HG02623 (cell line): ENCODE results near the gene ATG5.
"Not testable (repeated sequence)": the region's sequence is repeated elsewhere in the genome, so short reads cannot be mapped to it uniquely, and the experiment has no call there.

ENCODE experiments used
- ATAC-seq: cut with Tn5 transposase; IDR thresholded peaks from one replicate; pipeline ENCODE4 v1.9.1; 2021; ENCODE audit warnings: moderate library complexity; ENCODE audit not compliant: unreplicated experiment

Gene ATG5

GRCh38 chr6:106160189-106160588, 165.4 kb downstream of the ATG5 start:
- no peak for ATAC-seq

- no peak for ATAC-seq
Observed at GRCh38 chr6:106159531-106159940, 166.0 kb downstream of the ATG5 start.

DNA sequence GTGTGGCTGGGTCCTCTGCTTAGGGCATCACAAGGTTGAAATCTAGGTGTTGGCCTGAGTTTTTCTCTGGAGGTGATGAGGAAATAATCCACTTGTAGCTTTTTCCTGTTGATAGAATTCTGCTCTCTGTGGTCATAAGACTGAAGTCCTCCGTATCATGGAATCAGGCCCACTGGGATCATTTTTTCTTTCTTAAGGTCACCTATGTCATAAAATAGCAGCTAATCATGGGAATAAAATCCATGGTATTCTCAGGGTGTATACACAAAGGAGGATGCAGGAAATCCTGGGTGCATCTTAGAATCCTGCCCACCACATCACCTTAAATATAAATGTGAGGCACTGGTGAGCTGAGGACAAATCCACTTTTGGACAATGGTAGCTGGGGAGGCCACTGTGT, 166.7 kb downstream of the ATG5 start:
- ATAC-seq, result no peak

DNA sequence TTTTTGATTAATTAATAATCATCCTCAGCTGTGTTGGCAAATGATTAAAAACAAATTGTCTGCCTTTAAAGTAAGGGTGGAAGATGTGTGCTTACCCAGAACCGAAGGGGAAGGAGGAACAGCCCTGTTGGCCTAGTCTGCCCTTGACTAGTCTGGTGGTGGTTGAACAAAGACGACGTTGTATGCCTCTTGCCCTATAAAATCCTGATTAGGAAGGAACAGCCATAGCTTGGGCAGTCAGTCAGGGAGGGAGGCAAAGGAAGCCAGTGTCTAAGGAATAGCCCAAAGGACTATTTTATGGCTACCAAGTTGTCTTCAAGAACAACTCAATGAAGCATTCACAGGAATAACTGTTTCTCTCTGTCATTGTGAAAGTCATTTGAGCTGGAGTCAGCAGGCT, 168.7 kb downstream of the ATG5 start:
- ATAC-seq, result no peak

DNA sequence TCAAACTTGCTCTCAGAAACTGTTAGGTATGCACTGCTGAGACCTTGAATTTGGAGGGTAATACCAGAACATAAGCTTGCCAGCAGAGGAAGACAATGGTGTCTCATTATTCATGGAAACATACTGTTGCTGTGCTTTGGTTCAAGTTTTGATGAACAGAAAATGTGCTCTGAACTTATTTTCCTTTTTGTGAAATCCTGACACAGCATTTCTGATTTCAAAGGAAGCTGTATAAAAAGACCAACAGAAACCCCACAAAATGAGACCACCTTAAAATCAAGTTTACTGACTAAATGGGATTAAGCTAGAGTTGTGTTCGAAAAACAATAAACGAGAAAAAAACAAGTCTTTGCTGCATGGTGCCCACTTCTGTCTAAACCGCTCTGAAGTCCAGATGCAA, 169.1 kb downstream of the ATG5 start:
- ATAC-seq, result no peak

- ATAC-seq, result no peak
Observed at GRCh38 chr6:106155219-106155830, 170.2 kb downstream of the ATG5 start.

GRCh38 chr6:106154326-106154725, 171.2 kb downstream of the ATG5 start:
- ATAC-seq, result no peak

- ATAC-seq, result no peak
Observed at GRCh38 chr6:106152952-106153351, 172.6 kb downstream of the ATG5 start.

- ATAC-seq, result not testable (repeated sequence)
Observed at GRCh38 chr6:106152476-106152875, 173.1 kb downstream of the ATG5 start.

DNA sequence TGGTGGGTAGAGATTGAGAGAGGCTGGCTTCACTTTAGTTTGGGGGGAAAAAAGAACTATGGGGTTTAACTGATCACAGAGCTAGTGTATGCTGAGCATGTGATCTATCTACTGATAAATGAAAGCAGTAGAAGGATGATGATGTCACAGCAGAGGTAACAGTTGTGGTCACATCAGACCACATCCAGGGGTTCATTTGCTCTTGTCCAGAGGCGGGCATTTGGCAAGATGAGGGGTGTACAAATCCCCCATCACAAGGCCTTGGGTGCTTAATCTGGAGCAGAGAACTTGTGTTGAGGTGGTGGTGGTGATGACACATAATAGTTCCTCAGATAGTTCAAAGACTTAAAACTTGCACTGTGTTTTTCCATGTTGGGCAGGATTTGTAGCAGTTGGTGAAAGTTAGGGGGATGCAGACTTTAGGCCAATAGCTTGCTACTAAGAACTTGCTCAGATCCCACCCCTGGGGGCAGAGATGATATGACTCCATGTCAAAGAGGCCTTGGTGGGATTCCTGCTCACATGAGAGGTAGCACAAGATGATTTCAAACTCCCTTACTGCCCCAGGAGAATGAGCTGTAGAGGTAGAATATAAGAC, 176.0 kb downstream of the ATG5 start:
- no peak for ATAC-seq

- no peak for ATAC-seq
Observed at GRCh38 chr6:106147476-106147875, 178.1 kb downstream of the ATG5 start.

- no peak for ATAC-seq
Observed at GRCh38 chr6:106146852-106147351, 178.7 kb downstream of the ATG5 start.

DNA sequence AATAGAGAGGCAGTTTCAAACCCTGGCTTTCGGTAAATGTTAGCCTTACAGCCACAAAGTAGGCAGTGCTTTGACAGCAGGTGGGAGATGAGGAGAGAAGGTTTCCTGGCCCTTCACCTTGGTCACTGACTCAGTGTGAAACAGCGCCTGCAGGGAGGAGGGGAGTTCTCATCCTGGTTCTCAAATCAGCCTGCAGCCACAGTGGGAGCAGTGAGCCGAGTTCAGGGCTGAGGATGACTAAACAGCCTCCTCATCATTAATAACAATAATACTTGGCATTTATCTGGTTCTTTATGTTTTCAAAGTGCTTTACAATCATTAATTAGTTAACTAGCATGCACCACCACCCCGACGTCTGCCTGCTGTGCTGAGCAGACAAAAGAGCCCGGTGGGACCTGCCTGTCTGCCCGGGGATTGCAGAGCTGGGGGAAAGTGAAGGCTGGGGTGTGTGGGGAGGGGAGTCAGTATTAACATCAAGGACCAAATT, 179.8 kb downstream of the ATG5 start:
- peak; percentile 23 for ATAC-seq

GRCh38 chr6:106145144-106145543, 180.4 kb downstream of the ATG5 start:
- ATAC-seq, result no peak

DNA sequence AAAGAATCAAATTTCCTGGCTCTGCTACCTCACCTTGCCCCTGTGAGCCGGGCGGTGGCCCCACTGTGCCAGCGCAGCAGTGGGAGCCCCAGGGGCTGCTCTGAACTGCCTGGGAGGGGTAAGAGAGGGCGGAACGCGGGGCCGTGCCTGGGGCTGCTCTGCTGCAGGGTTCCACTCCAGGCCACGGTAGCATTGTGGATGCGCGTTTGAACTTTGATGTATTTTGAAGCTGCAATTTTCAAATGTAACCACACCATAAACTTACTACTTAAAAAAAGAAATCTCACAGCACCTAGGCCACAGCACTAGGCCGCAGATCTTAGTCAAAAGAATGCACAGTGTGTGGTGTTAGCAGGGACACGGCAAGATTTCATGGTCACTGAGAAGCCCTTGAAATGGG, 181.9 kb downstream of the ATG5 start:
- no peak for ATAC-seq

GRCh38 chr6:106142876-106143431, 182.6 kb downstream of the ATG5 start:
- no peak for ATAC-seq

DNA sequence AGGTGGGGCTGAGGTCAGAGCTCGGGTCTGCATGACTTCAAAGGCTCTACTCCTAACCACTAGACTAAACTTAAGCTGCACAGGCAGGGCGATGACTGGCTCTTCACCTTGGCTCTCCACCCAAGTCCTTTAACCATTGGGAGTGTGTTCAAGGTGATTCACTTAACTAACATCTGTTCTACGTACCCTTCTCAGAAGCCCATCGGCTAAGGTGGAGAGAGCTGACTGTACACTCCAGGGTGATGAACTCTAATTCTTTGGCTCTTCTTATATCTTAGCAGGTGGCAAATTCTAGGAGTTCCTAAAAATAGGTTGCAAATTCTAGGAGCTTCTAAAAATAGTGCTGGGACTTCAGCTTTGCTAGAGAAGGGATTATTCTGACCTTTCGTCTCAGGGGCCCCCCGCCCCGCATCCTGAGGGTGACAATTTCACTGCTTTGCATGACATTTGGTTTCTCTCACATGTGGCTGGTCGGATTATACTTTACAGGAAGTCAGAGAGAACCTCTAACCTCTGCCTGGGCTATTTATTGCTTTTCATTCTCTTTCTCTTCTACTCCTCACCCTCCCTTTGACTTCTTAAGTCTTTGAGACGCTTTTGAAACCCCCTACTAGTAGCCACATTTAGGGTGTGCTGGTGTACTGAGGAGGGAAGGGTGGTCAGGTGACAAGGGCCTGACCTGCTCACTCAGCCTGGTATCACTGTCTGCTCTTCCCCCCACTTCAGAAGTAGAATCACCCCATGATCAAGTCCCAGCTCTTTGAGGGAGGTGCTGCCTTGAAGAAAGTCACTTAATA, 183.9 kb downstream of the ATG5 start:
- ATAC-seq, result peak; percentile 75

DNA sequence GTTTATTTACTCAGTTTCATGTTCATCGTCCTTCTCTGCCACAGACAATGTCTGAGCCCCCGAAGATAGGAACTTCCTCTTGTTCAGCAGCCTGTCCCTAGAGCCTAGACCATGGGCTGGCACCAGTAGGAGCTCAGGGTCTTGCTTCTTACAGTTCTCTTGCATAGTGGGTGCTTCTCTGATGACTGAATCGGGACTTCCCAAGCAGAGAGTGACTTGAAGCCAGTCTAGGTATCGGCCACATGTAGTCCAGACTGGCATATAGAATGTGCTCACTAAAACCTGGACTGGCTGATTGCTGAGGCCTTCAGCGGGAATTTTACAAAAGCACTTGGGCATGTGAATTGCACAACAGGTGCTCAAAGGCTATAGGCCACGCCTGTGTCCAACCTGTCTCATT, 187.4 kb downstream of the ATG5 start:
- no peak for ATAC-seq

- ATAC-seq, result no peak
Observed at GRCh38 chr6:106136845-106137244, 188.7 kb downstream of the ATG5 start.

GRCh38 chr6:106135911-106136571, 189.5 kb downstream of the ATG5 start:
- ATAC-seq, result no peak
